ENCODE measurements around the gene POLG2. TPM values are rescaled to one million over a fixed set of nuclear protein-coding genes. Genes with fewer than 3 reads are reported as not detected.
A peak's percentile ranks its signal among the peaks of the same experiment; 100 is the strongest.

The POLG2 gene
- total RNA-seq, 1 experiment from 2014 or later: 20.3 TPM

DNA sequence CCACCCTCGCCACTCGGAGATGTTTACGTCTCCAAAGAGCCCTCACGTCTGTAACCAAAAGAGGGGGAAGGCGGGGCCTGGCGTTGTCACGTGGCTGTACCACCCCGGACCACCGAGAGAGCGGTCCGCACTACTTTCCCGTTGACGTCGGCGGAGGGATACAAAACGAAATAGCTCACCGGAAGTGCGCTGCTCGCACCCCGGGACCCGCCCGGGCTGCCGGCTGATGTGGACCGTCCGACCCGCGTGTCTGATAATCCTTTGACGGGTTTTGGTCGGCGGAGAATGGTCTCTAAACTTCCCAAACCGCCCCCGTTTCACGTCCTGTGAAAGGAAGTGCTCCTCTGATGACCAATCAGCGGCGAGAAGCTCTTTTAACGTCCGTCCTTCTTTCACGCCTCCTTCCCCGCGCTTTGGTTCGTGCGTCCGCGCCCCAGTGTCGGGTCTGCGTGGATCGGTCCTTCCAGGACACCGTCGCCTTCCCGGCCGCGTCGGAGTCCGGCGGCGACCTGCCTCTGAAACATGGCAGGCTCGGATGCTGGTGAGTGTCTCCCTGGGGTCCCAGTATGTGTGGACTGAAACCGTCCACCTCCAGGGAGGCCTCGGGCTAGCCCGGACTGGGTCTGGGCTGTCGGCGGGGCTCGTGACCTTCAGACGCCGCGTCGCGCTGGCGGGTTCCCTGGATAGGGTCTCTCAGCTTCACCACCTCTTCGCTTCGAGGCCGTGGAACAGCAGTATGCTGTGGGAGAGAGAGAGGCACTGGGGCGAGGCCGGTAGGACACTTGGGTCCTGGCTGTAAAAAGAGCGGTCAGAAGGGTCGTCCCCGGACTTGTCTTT lies 9.9 kb upstream of the POLG2 start, which contains the start of gene CEP95:
Gene CEP95, plus strand, starts transcription at position 402 of the 837 bp plus-strand sequence. Its CDS starts 121 bp downstream, at position 523.
- peak; percentile 66 for ATAC-seq
- peak; percentile 96 for DNase-seq
- no peaks in the 10 kb centered on the region for H3K9me3 ChIP-seq (ENCODE audit: low read length)
- peaks cover 35% of the 10 kb centered on the region for H3K4me1 ChIP-seq (ENCODE audit: insufficient read depth, low read length)
- peak within 1 kb of the TSS; percentile 91 for H3K4me2 ChIP-seq (ENCODE audit: low read length)
- TF ChIP-seq EZH2phosphoT487 (IDR thresholded peaks at IDR 0.05; ENCODE audit: borderline replicate concordance, low read length): no peak
- no peak for TF ChIP-seq CTCF (conservative IDR thresholded peaks at IDR 0.05; ENCODE audit: low read depth, low read length)
- no peak for TF ChIP-seq EZH2 (IDR thresholded peaks at IDR 0.05; ENCODE audit: low read length, unreplicated experiment)
- H4K20me1 ChIP-seq (ENCODE audit: low read length): peaks cover 56% of the 10 kb centered on the region
- H3K27me3 ChIP-seq (ENCODE audit: low read length): no peaks in the 10 kb centered on the region
- no TSS peak for BruUV-seq (replicated peaks)
- H3K27ac ChIP-seq (ENCODE audit: low read length): peak within 1 kb of the TSS; percentile 90
- peaks cover 18% of the 10 kb centered on the region for H3F3A ChIP-seq (ENCODE audit: low read length, unreplicated experiment)
- no peaks in the 10 kb centered on the region for H3K9me2 ChIP-seq (replicated peaks; ENCODE audit: low read length)
- H2AFZ ChIP-seq (ENCODE audit: low read length): peak within 1 kb of the TSS; percentile 90
- intact Hi-C loops (cut with micrococcal nuclease): loop anchor here (1.0 to 5.0 kb wide), 3 partner anchors 9 to 231 kb away; partner anchors contain the start of gene POLG2
- CTCF ChIA-PET: interaction anchor here (0.5 to 0.6 kb wide), 2 partner anchors 10 to 226 kb away, joined by 3 to 6 read pairs; partner anchors contain the start of gene POLG2
- peaks cover 83% of the 10 kb centered on the region for H3K79me2 ChIP-seq (ENCODE audit: low read length)
- H3K9ac ChIP-seq (ENCODE audit: low read length): peak within 1 kb of the TSS; percentile 97
- peaks cover 51% of the 10 kb centered on the region for H3K36me3 ChIP-seq (ENCODE audit: low read depth, low read length)
- peak within 1 kb of the TSS; percentile 86 for H3K4me3 ChIP-seq (ENCODE audit: low read length)
- POLR2A ChIA-PET (ENCODE audit: unreplicated experiment): interaction anchor here (0.6 to 2.4 kb wide), 8 partner anchors 10 to 550 kb away, joined by 3 to 50 read pairs (median 4); partner anchors contain the start of gene POLG2

GRCh38 chr17:64506201-64506575 lies 9.3 kb upstream of the POLG2 start, which contains the start of gene DDX5:
TSS of gene DDX5 (minus strand) at chr17:64506289. CDS start at chr17:64506119, 170 bp downstream.
- Histone ChIP-seq H3K36me3 (ENCODE audit: low read depth, low read length) (peaks cover 56% of the 10 kb centered on the region), H2AFZ (ENCODE audit: low read length) (peak within 1 kb of the TSS; percentile 90), H4K20me1 (ENCODE audit: low read length) (peaks cover 62% of the 10 kb centered on the region), H3K4me1 (ENCODE audit: insufficient read depth, low read length) (peaks cover 41% of the 10 kb centered on the region), H3K9ac (ENCODE audit: low read length) (peak within 1 kb of the TSS; percentile 97), H3K9me3 (ENCODE audit: low read length) (no peaks in the 10 kb centered on the region), H3F3A (ENCODE audit: low read length, unreplicated experiment) (peaks cover 24% of the 10 kb centered on the region), H3K27ac (ENCODE audit: low read length) (peak within 1 kb of the TSS; percentile 90), H3K4me2 (ENCODE audit: low read length) (peak within 1 kb of the TSS; percentile 91), H3K27me3 (ENCODE audit: low read length) (no peaks in the 10 kb centered on the region), H3K9me2 (replicated peaks; ENCODE audit: low read length) (no peaks in the 10 kb centered on the region), H3K4me3 (ENCODE audit: low read length) (peak within 1 kb of the TSS; percentile 86), H3K79me2 (ENCODE audit: low read length) (peaks cover 89% of the 10 kb centered on the region)
- DNase-seq (peak; percentile 99), ATAC-seq (peak; percentile 72)
- intact Hi-C loops (cut with micrococcal nuclease): loop anchor here (1.0 to 5.0 kb wide), 2 partner anchors 9 to 141 kb away; partner anchors contain the start of gene POLG2
- BruUV-seq (replicated peaks): no TSS peak
- TF ChIP-seq EZH2 (IDR thresholded peaks at IDR 0.05; ENCODE audit: low read length, unreplicated experiment): no peak
- TF ChIP-seq CTCF (conservative IDR thresholded peaks at IDR 0.05; ENCODE audit: low read depth, low read length): no peak
- TF ChIP-seq EZH2phosphoT487 (IDR thresholded peaks at IDR 0.05; ENCODE audit: borderline replicate concordance, low read length): no peak
- CTCF ChIA-PET: interaction anchor here (0.5 to 0.6 kb wide), 2 partner anchors 9 to 226 kb away, joined by 3 to 6 read pairs; partner anchors contain the start of gene POLG2
- POLR2A ChIA-PET (ENCODE audit: unreplicated experiment): interaction anchor here (0.6 to 2.4 kb wide), 7 partner anchors 10 to 551 kb away, joined by 3 to 50 read pairs (median 3); partner anchors contain the start of gene POLG2
